Right cardiac atrium (tissue), 5 donors: Measurements from ENCODE around the gene DNM3. TPM values are rescaled to one million over a fixed set of nuclear protein-coding genes. Genes with fewer than 3 reads are reported as not detected.

Experiments
- ATAC-seq, 2 donors: fragments of 200-7000 bp; cut with Tn5 transposase; one replicate each; pipeline versions ENCODE4 v1.8.0 to v1.9.1; 2020; ENCODE audit warnings: moderate library complexity in 2 of 2, mild to moderate bottlenecking in 1 of 2
- DNase-seq, 3 donors: peaks; one replicate each; pipeline ENCODE4 v3.0.0-alpha.2; 2020
- H3K27ac ChIP-seq: one replicate; pipeline ENCODE4 v1.5.1; 2013; ENCODE audit warnings: mild to moderate bottlenecking, low read length, control low read depth, moderate library complexity
- H3K27me3 ChIP-seq: one replicate; pipeline ENCODE4 v1.6.1; 2013; ENCODE audit not compliant: control insufficient read depth, insufficient read depth
- H3K4me1 ChIP-seq: one replicate; pipeline ENCODE4 v1.6.1; 2013; ENCODE audit warnings: low read length; ENCODE audit not compliant: control insufficient read depth, insufficient read depth
- H3K4me3 ChIP-seq: one replicate; pipeline ENCODE4 v1.5.1; 2013; ENCODE audit warnings: low read length, control low read depth
- H3K9me3 ChIP-seq: one replicate; pipeline ENCODE4 v1.6.1; 2013; ENCODE audit warnings: low read length; ENCODE audit not compliant: control insufficient read depth
- WGBS: extraction: QIAGEN DNeasy Blood & Tissue Kit; methylation state at CpG from one replicate; pipeline ENCODE4 v1.1.7; 2013; 5-methylcytosine and 5-hydroxymethylcytosine counted together
- intact Hi-C, 4 donors: fragments of 100-400 bp; cut with DNase I; formaldehyde crosslinking; loops; one replicate each; pipeline versions ENCODE4 v1.11.0 to v1.14.0; 2022 to 2023
- polyA plus RNA-seq: library from polyadenylated mRNA; stranded (reverse); fragments of 200-250 nt; gene quantifications from one replicate; pipeline ENCODE4 v1.2.3, GENCODE V29; 2013
- total RNA-seq, 4 donors: library from RNA; stranded (reverse); fragmentation: NEBNext Ultra II Directional; extraction: Animal tissue kit (Norgen Biotek cat#: 25700); gene quantifications; one replicate each; pipeline ENCODE4 v1.2.1, GENCODE V29; 2021
- donor health status: healthy with polysubstance abuse.
- donor health status: DM: no; HTN: yes; CAD: no.
- donor health status: DM: no; HTN: no; CAD: no.
- donor health status: DM: no; HTN: yes; CAD: no; lungs with severe emphysema.
- donor health status: DM: yes; HTN: yes; CAD: no.

DNM3 gene
- total and polyA plus RNA-seq, 5 donors = 1.5 to 2.2 (median 1.7) TPM

DNA sequence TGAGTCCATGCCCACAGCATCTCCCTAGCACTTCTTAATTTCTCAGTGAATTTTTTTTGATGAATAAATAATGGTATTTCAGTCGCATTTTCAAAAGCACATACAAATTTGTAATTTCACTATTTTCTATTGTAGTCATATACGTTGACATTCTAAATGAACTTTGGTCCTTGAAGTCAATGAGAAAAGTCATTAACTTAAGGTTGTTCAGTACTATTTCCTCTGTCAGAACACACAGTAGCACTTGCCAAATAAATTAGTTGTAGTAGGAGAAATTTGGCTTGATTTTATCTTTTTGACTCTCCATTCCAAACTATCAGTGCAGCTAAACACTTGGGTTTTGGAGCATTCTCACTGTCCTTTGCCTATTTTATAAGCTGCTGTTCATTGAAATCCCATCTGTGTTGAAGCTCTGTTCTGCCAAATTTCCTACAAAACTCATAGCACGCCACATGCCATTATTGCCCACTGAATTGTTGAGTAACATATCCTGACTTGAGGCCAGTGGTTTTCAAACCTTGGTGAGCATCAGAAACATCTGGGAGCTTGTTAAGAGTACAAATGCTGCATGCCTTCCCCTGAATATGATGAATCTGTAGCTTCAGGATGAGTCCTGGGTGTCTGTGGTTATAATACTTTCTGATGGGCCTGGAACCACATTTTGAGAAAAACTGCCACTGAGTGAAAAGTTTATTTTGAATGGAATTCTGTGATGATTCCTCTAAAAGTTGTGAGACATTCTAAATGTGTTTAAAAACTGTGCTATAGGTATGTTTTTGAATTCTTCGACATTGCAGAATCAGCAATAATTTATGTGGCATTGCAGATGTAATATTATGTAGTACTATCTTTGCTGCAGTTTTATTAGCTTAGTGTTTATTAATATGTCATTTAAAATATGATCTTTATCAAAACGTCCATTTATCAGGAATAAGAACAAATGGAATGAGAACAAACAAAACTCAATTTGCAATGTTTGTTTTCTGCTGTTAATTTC is 78.9 kb downstream of the DNM3 start:
- DNase-seq (no peak), ATAC-seq (no peak)
- Histone ChIP-seq H3K27ac (no peak overlapping the region), H3K27me3 (no peaks in the 10 kb centered on the region), H3K4me3 (no peak overlapping the region), H3K9me3 (no peaks in the 10 kb centered on the region), H3K4me1 (no peaks in the 10 kb centered on the region)
- intact Hi-C loops = no loop called here
- 72% methylated on average over 5 of the region's 5 CpGs for WGBS

DNA sequence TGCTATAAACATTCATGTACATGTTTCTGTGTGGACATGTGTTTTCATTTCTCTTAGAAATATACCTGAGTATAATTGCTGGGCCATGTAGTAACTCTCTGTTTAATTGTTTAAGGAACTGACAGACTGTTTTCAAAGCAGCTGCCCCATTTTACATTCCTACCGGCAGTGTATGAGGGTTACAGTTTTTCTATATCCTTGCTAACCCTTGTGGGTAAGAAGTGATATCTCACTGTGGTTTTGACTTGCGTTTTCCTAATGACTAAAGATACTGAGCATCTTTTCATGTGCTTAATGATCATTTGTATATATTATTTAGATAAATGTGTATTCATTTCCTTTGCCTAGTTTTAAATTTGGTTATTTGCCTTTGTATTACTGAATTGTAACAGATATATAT is 81.7 kb downstream of the DNM3 start:
- intact Hi-C loops = no loop called here
- H3K27me3 ChIP-seq = no peaks in the 10 kb centered on the region
- no peaks in the 10 kb centered on the region for H3K4me1 ChIP-seq
- no peak for DNase-seq
- no peak overlapping the region for H3K4me3 ChIP-seq
- ATAC-seq = no peak
- 86% methylated on average over 2 of the region's 2 CpGs for WGBS
- H3K9me3 ChIP-seq = no peaks in the 10 kb centered on the region
- H3K27ac ChIP-seq = no peak overlapping the region

DNA sequence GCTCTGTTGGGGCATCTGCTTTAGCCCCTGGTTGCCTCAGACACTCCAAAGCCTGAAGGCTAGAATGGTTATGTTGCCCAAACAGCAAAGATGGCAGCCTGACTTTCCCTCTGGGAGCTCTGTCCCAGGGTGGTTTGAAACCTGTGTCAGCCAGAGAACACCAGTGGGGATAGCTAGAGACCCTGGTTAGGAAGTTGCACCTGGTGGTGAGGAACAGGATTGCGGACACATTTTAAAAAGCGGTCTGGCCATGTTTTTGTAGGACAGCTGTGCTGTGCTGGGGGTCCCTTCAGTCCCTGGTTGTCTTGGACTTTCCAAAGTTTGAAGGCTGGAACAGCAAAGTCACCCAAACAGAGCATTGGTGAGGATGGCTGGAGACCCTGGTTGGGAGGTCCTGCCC is 87.8 kb downstream of the DNM3 start:
- ATAC-seq (no peak), DNase-seq (no peak)
- intact Hi-C loops = no loop called here
- 96% methylated on average over 2 of the region's 2 CpGs for WGBS
- Histone ChIP-seq H3K9me3 (no peaks in the 10 kb centered on the region), H3K4me1 (no peaks in the 10 kb centered on the region), H3K27me3 (no peaks in the 10 kb centered on the region), H3K4me3 (no peak overlapping the region), H3K27ac (no peak overlapping the region)

DNA sequence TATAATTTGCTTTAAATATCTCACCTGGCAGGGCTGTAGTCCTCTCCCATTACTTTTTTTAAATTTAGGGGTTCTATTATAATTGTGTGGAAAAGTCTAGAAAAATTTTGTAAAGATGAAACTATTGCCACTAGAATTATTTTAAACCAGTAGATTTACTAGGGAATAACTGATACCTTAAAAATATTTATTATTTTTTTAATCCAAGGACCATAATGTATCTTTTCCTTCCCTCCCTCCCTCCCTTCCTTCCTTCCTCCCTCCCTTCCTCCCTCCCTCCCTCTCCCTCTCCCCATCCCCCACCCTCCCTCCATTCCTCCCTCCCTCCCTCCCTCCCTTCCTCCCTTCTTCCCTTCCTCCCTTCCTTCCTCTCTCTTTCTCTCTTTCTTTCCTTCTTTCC is 90.5 kb downstream of the DNM3 start:
- Histone ChIP-seq H3K4me3 (no peak overlapping the region), H3K9me3 (no peaks in the 10 kb centered on the region), H3K27me3 (no peaks in the 10 kb centered on the region), H3K27ac (no peak overlapping the region), H3K4me1 (no peaks in the 10 kb centered on the region)
- DNase-seq (no peak), ATAC-seq (no peak)
- intact Hi-C loops = no loop called here

DNA sequence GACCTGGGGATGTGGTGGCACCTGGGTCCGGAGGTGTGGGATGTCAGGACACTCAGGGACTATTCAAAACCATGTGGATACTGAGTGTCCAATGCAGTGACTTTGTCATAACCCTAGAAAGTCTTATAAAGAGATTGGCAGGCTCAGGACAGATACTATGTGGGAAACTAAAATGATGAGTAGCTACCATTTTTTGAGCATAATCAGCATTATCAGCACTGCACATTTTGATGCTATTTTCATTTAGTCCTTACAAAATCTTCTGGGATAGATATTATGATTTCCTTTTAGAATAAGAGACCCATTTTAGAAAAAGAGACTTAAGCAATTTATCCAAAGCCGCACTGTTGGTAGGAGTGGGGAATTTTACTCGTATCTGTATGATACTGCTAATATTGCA is 93.4 kb downstream of the DNM3 start:
- Histone ChIP-seq H3K27me3 (no peaks in the 10 kb centered on the region), H3K27ac (no peak overlapping the region), H3K4me3 (no peak overlapping the region), H3K4me1 (no peaks in the 10 kb centered on the region), H3K9me3 (no peaks in the 10 kb centered on the region)
- WGBS = 80% methylated on average over 3 of the region's 3 CpGs
- intact Hi-C loops = no loop called here
- DNase-seq (no peak), ATAC-seq (no peak)

DNA sequence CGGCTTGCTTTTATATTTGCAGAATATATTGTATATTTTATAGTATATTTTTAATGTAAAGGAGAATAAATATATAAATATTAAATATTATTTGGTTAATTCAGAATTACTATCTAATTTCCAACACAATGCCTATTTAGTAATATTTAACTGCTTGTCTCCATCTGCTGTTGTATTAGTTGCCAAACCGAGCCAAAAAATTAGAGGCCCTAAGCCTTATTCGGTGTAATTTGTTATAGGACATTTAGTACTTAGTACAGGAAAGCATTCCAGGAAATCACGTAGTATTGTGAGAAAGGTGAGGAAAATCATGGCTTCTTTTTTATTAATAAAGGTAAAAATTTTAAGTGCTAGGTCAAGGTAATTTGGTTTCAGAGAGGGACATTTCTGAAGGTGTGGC is 93.8 kb downstream of the DNM3 start:
- H3K4me3 ChIP-seq = no peak overlapping the region
- no peaks in the 10 kb centered on the region for H3K4me1 ChIP-seq
- H3K27me3 ChIP-seq = no peaks in the 10 kb centered on the region
- ATAC-seq (no peak), DNase-seq (no peak)
- intact Hi-C loops = no loop called here
- H3K27ac ChIP-seq = no peak overlapping the region
- no peaks in the 10 kb centered on the region for H3K9me3 ChIP-seq
- WGBS = 95% methylated on average over 4 of the region's 4 CpGs

DNA sequence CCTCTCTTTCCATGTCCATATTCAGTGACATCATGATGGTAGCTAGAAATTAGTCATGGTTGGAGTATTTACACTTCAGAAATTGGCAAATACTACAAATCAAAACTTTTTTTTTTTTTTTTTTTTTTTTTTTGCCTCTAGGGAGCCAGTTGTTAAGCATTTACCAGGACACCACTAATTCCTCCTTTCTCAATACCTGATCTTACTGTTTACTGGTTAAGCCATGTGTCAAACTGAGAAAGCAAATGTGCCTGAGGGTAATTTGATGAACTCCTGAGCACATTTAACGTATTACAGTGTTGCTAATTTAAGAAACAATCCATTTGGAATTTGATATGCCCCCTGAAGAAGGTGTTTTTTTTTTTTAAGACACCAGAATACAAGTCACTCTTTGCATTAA is 94.4 kb downstream of the DNM3 start:
- intact Hi-C loops = no loop called here
- ATAC-seq = no peak

DNA sequence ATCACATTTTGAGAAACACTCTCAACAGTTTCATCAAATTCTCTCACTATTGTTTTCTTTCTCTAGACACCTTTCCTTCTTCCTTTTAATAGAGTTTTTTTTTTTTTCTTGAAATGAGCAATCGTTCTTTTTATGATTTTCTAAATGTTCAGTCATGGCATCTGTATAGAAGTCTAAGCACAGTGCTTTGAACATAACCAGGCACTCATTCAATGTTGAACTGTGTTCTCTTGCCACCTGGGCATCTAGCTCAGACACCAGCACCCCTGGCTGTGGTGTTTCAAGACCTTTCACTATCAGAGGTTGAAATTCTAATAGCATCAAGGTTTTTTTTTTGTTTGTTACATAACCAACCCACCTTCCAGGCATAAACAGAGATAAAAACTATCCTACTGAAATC is 96.6 kb downstream of the DNM3 start:
- Histone ChIP-seq H3K4me3 (no peak overlapping the region), H3K27ac (no peak overlapping the region), H3K27me3 (no peaks in the 10 kb centered on the region), H3K4me1 (no peaks in the 10 kb centered on the region), H3K9me3 (no peaks in the 10 kb centered on the region)
- 71% methylated on average over 1 of the region's 1 CpG for WGBS
- intact Hi-C loops = no loop called here
- ATAC-seq = no peak
- no peak for DNase-seq

More for the DNA sequence above, 94.4 kb downstream of the DNM3 start:
- Histone ChIP-seq H3K27ac (no peak overlapping the region), H3K4me1 (no peaks in the 10 kb centered on the region), H3K4me3 (no peak overlapping the region), H3K27me3 (no peaks in the 10 kb centered on the region), H3K9me3 (no peaks in the 10 kb centered on the region)
- 83% methylated on average over 1 of the region's 1 CpG for WGBS
- DNase-seq = no peak

DNA sequence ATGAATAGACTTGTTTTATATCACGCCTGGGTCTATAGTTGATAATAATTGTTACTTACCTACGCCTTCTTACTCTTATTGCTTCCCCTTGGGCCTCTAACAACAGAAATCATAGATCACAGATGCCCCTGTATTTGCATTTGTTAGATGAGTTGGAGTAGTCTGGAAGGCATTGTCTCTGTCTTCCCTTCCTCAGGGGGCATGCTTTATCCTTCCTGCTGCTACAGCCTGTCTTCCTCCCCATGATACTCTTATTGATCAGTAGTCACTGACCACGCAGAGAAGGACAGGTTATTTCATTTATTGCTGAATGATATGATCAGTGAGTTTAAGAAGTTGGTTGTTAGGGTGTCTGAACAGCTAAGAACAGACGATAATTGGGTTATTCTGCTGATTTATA is 98.4 kb downstream of the DNM3 start:
- H3K4me3 ChIP-seq = no peak overlapping the region
- WGBS = 77% methylated on average over 4 of the region's 4 CpGs
- intact Hi-C loops = no loop called here

DNA sequence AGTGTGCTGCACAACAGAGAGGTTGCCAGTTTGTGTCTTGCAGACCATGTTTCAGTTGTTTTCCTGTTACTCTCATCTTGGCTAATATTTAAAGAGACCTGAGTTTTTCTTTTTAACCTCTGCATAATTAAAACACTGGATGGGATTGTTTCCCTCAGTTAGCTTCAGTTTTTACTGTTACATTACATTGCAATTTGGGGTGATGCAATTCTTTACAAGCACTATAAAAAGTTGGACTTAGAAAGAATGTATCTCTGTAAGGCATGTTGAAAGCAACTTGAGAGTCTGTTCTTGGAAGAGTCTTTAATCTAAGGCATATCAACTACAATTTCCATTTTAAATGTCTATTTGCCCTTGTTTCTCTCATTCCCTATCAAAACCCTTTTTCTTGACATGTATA is 99.1 kb downstream of the DNM3 start:
- Histone ChIP-seq H3K27ac (no peak overlapping the region), H3K27me3 (no peaks in the 10 kb centered on the region), H3K4me1 (no peaks in the 10 kb centered on the region), H3K9me3 (no peaks in the 10 kb centered on the region), H3K4me3 (no peak overlapping the region)
- ATAC-seq (no peak), DNase-seq (no peak)
- intact Hi-C loops = no loop called here

More for the DNA sequence above, 98.4 kb downstream of the DNM3 start:
- Histone ChIP-seq H3K27ac (no peak overlapping the region), H3K27me3 (no peaks in the 10 kb centered on the region), H3K9me3 (no peaks in the 10 kb centered on the region), H3K4me1 (no peaks in the 10 kb centered on the region)
- DNase-seq = no peak
- ATAC-seq = no peak

DNA sequence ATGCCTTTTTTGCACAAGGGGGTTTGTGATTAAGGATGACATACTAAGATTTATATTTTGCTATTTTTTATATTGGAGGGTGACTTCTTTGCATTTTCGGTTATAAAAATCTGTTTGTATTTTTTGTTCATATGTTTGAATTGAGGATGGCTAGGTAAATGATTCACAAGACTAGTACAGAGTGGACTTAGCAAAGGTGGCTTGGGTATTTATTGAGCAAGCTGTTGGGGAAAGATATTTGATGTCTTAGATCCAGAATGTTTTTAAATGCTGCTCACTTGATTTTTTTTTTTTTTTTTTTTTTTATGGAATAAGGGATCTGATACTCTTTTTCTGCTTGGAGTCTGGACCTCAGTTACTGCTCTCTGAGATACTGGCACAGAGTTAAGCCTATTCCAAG is 100.6 kb downstream of the DNM3 start:
- no peak for DNase-seq
- no peak overlapping the region for H3K27ac ChIP-seq
- H3K4me1 ChIP-seq = no peaks in the 10 kb centered on the region

More for the DNA sequence above, 100.6 kb downstream of the DNM3 start:
- intact Hi-C loops = no loop called here
- Histone ChIP-seq H3K9me3 (no peaks in the 10 kb centered on the region), H3K27me3 (no peaks in the 10 kb centered on the region), H3K4me3 (no peak overlapping the region)
- 95% methylated on average over 1 of the region's 1 CpG for WGBS
- ATAC-seq = no peak
